ENCODE results near the gene FRMPD4. TPM values are rescaled to one million over a fixed set of nuclear protein-coding genes. Genes with fewer than 3 reads are reported as not detected.

Gene FRMPD4
- total and polyA plus RNA-seq, 2 donors from 2014 or later, result not detected

DNA sequence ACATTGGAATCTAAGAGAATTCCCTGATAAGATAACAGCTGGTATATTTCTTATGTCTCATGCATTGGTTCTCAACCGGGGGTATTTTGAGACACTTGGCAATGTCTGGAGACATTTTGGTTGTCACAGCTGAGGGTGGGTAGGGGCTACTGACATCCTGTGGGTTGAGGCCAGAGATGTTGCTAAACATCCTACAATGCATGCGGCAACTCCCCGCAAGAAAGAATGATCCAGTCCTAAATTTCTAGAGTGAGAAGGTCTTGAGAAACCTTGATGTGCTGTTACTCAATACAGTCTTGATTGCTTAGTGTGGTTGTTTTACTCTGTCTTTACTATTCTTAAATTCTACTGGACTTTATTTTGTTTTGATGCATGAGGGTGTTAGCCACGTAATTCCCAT is 287.2 kb downstream of the FRMPD4 start:
- Histone ChIP-seq H3K9ac (ENCODE audit: low read length in 3 of 3) (no peak overlapping the region), H3K4me1 (ENCODE audit: control insufficient read depth in 2 of 3, insufficient read depth in 2 of 3, low read depth in 1 of 3, low read length in 3 of 3) (no peaks in the 10 kb centered on the region), H3K27ac (ENCODE audit: low read depth in 2 of 2, low read length in 2 of 2) (no peak overlapping the region), H3K27me3 (ENCODE audit: control insufficient read depth, insufficient read depth, low read length) (peaks cover 2% of the 10 kb centered on the region), H3K36me3 (ENCODE audit: control insufficient read depth in 2 of 3, insufficient read depth in 3 of 3, low read length in 3 of 3) (no peaks in the 10 kb centered on the region), H3K4me3 (ENCODE audit: low read length in 3 of 3) (no peak overlapping the region), H3K9me3 (ENCODE audit: control insufficient read depth in 2 of 3, insufficient read depth in 1 of 3, low read length in 3 of 3) (no peaks in the 10 kb centered on the region)
- intact Hi-C loops (cut with DNase I), result no loop called here
- no peak for FAIRE-seq
- TF ChIP-seq, protein P1, sequence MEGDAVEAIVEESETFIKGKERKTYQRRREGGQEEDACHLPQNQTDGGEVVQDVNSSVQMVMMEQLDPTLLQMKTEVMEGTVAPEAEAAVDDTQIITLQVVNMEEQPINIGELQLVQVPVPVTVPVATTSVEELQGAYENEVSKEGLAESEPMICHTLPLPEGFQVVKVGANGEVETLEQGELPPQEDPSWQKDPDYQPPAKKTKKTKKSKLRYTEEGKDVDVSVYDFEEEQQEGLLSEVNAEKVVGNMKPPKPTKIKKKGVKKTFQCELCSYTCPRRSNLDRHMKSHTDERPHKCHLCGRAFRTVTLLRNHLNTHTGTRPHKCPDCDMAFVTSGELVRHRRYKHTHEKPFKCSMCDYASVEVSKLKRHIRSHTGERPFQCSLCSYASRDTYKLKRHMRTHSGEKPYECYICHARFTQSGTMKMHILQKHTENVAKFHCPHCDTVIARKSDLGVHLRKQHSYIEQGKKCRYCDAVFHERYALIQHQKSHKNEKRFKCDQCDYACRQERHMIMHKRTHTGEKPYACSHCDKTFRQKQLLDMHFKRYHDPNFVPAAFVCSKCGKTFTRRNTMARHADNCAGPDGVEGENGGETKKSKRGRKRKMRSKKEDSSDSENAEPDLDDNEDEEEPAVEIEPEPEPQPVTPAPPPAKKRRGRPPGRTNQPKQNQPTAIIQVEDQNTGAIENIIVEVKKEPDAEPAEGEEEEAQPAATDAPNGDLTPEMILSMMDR (IDR thresholded peaks at IDR 0.05; ENCODE audit: borderline replicate concordance, extremely low read depth, insufficient read depth), result no peak
- no peak for DNase-seq

- no peaks in the 10 kb centered on the region for H3K27me3 ChIP-seq (ENCODE audit: control insufficient read depth, insufficient read depth, low read length)
- FAIRE-seq, result no peak
- DNase-seq, result no peak
- H3K4me3 ChIP-seq (ENCODE audit: low read length in 3 of 3), result no peak overlapping the region
- H3K4me1 ChIP-seq (ENCODE audit: control insufficient read depth in 2 of 3, insufficient read depth in 2 of 3, low read depth in 1 of 3, low read length in 3 of 3), result no peaks in the 10 kb centered on the region
- H3K9me3 ChIP-seq (ENCODE audit: control insufficient read depth in 2 of 3, insufficient read depth in 1 of 3, low read length in 3 of 3), result no peaks in the 10 kb centered on the region
- H3K36me3 ChIP-seq (ENCODE audit: control insufficient read depth in 2 of 3, insufficient read depth in 3 of 3, low read length in 3 of 3), result no peaks in the 10 kb centered on the region
- TF ChIP-seq, protein P1 (IDR thresholded peaks at IDR 0.05; ENCODE audit: borderline replicate concordance, extremely low read depth, insufficient read depth), result no peak
- no peak overlapping the region for H3K9ac ChIP-seq (ENCODE audit: low read length in 3 of 3)
- intact Hi-C loops (cut with DNase I), result no loop called here
- H3K27ac ChIP-seq (ENCODE audit: low read depth in 2 of 2, low read length in 2 of 2), result no peak overlapping the region
These were observed 288.1 kb downstream of the FRMPD4 start for GRCh38 chrX:12426420-12426819.

- no peak for FAIRE-seq
- intact Hi-C loops (cut with DNase I), result no loop called here
These were observed 296.2 kb downstream of the FRMPD4 start for GRCh38 chrX:12434493-12434892.

More at GRCh38 chrX:12434493-12434892, 296.2 kb downstream of the FRMPD4 start:
- Histone ChIP-seq H3K36me3 (ENCODE audit: control insufficient read depth in 2 of 3, insufficient read depth in 3 of 3, low read length in 3 of 3) (no peaks in the 10 kb centered on the region), H3K9me3 (ENCODE audit: control insufficient read depth in 2 of 3, insufficient read depth in 1 of 3, low read length in 3 of 3) (no peaks in the 10 kb centered on the region), H3K27me3 (ENCODE audit: control insufficient read depth, insufficient read depth, low read length) (no peaks in the 10 kb centered on the region), H3K9ac (ENCODE audit: low read length in 3 of 3) (no peak overlapping the region), H3K27ac (ENCODE audit: low read depth in 2 of 2, low read length in 2 of 2) (no peak overlapping the region), H3K4me1 (ENCODE audit: control insufficient read depth in 2 of 3, insufficient read depth in 2 of 3, low read depth in 1 of 3, low read length in 3 of 3) (no peaks in the 10 kb centered on the region), H3K4me3 (ENCODE audit: low read length in 3 of 3) (no peak overlapping the region)
- TF ChIP-seq, protein P1 (IDR thresholded peaks at IDR 0.05; ENCODE audit: borderline replicate concordance, extremely low read depth, insufficient read depth), result no peak
- no peak for DNase-seq
